Raji (cell line): ENCODE results near the gene TMEM151B.

ENCODE experiments used
- POLR2A ChIP-seq: IDR thresholded peaks from 2 replicates; pipeline ENCODE4 v1.6.1; 2011; ENCODE audit warnings: low read depth, low read length, control low read depth; ENCODE audit not compliant: insufficient read depth

The TMEM151B gene

DNA sequence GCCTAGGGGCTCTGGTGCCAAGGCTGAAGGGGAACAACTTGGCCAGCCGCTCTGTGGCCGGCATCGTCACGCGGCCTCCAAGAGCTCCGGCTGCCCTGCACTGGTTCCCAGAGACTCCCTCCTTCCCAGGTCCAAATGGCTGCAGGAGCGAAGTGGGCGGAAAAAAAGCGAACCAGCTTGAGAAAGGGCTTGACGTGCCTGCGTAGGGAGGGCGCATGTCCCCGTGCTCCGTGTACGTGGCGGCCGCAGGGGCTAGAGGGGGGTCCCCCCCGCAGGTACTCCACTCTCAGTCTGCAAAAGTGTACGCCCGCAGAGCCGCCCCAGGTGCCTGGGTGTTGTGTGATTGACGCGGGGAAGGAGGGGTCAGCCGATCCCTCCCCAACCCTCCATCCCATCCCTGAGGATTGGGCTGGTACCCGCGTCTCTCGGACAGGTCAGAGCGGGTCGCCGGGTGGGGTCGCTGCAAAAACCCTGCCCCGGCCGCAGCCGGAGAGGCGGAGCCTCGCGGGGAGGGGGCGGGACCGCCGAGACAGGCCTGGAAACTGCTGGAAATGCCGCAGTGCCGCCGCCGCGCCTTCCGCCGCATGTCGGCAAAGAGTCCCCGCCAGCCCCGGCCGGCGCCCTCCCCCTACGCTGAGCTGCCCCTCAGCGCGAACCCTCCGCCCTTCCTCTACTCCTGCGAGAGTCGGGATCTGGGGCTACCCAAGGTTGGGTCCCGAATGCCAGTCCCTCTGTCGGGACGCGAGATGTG lies 24.2 kb upstream of the TMEM151B start:
- TF ChIP-seq POLR2A, result no peak

DNA sequence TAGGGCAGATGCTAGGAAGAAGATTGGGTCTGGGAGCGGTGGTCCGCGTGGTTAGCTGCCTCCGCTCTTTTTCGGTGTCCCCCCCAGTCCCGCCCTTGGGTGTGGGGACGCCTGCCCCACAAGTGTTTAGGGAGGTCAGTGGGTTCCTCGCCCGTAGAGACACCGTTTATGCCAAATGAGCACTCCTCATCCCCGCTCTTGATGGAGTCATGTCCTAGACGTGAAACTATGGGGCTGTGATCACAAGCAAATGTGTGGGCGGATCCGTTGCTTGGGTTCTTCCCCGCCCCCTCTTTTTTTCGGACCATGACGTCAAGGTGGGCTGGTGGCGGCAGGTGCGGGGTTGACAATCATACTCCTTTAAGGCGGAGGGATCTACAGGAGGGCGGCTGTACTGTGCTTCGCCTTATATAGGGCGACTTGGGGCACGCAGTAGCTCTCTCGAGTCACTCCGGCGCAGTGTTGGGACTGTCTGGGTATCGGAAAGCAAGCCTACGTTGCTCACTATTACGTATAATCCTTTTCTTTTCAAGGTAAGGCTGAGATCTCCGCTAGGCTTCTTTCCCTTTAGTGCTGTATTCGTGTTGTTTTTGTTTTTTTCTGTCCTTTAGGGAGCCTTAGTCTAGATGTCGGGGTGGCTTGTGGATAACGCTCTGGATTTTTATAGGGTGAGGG lies 23.4 kb upstream of the TMEM151B start, which contains the start of gene HSP90AB1:
TSS of gene HSP90AB1 (plus strand) at position 439 of the 675 bp plus-strand sequence. CDS start 1,529 bp downstream, outside the sequence.
- peak; percentile 100 for TF ChIP-seq POLR2A

DNA sequence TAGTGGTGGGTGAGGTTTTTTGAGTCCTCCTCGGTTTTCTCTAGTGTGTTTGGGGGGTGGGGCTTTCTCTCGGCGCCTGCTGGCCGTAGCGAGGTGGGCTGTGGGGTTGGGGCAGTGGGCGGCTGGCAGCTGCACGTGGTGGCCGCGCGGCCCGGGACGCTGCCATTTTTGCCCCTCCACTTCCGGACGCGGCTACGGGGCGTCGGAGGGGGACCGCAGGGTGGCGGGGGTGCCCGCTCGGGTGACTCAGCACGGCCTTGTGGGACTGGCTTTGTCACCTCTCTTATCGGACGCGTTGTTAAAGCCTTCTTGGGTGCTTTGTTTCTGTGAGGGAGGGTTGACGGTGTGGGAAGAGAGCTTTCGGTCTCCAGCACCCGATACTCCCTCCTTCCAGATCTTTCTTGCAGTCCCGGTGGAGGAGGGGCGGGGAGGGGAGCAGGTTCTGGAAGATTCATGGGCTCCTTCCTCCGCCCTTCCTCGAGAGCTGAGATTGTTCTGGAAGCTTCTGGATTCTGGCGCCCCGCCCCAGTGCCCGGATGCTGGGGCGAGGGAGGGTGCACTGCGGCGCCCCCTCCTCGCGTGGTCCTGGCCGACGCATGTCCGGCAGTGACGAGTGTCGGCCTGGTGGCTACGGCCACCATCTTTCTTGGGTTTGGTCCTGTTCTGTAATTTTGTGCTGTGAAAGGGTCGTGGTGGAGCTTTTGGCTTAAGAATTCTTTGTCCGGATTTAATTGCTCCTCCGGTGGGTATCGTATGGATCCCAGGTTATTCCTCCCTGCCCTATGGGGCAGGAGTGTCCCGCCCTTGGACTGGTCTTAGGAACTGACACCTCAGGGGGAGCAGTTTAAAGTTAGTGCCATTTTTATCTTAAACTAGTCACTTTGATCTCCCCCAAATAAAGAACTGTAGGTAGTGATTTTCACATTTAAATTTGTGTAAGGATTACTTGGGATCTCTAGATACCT lies 22.6 kb upstream of the TMEM151B start:
- no peak for TF ChIP-seq POLR2A

DNA sequence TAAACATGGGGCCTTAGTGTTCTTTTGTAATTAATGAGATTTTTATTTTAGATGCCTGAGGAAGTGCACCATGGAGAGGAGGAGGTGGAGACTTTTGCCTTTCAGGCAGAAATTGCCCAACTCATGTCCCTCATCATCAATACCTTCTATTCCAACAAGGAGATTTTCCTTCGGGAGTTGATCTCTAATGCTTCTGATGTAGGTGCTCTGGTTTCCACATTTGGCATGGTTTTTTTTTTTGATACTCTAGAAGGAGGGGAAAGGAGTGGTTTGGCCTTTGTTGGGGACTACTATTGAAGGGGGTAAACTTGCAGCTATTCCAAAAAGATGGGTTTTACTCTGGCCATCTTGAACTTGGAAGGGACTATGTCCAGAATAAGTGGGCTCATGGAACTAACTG lies 21.7 kb upstream of the TMEM151B start:
- no peak for TF ChIP-seq POLR2A

DNA sequence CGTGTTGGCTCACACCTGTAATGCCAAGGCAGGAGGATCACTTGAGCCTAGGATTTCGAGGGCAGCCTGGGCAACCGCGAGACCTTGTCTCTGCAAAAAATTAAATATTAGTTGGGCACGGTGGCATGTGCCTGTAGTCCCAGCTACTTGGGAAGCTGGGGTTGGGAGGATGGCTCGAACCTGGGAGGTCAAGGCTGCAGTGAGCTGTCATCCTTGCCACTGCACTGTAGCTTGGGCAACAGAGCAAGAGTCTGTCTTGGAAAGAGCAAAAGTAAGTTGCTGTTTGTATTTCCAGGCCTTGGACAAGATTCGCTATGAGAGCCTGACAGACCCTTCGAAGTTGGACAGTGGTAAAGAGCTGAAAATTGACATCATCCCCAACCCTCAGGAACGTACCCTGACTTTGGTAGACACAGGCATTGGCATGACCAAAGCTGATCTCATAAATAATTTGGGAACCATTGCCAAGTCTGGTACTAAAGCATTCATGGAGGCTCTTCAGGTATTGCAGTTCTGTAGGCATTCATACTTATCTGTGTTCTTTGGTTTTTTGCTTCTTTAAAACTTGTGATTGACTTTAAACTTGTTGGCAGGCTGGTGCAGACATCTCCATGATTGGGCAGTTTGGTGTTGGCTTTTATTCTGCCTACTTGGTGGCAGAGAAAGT lies 21.0 kb upstream of the TMEM151B start:
- no peak for TF ChIP-seq POLR2A

DNA sequence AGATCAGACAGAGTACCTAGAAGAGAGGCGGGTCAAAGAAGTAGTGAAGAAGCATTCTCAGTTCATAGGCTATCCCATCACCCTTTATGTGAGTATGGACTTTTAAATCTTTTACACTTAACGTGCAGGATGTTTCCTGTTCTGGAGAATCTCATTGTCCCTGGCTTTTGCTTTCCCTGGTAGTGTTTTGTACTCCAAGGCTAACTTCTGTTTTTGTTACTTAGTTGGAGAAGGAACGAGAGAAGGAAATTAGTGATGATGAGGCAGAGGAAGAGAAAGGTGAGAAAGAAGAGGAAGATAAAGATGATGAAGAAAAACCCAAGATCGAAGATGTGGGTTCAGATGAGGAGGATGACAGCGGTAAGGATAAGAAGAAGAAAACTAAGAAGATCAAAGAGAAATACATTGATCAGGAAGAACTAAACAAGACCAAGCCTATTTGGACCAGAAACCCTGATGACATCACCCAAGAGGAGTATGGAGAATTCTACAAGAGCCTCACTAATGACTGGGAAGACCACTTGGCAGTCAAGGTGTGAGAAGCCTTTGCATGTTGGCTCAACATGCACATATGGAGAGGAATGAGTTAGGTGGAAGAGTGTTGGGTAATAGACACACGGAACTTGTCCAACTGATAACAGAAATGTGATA lies 20.1 kb upstream of the TMEM151B start:
- TF ChIP-seq POLR2A, result no peak

DNA sequence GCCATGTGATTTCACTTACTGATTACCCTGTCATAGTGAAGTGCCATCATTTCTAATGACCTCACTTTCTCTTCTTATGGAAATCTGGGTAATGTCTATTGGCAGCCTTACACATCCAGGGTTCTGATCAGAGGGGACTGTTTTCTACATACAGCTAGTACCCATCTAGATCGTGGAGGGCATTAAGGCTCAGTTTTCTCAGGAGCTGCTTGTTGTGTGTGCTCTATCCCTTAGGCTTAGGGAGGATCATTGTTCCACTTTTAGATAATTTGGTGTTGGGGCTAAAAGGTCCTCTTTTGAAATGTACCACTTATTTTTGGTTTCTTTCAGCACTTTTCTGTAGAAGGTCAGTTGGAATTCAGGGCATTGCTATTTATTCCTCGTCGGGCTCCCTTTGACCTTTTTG lies 19.5 kb upstream of the TMEM151B start:
- TF ChIP-seq POLR2A, result no peak

DNA sequence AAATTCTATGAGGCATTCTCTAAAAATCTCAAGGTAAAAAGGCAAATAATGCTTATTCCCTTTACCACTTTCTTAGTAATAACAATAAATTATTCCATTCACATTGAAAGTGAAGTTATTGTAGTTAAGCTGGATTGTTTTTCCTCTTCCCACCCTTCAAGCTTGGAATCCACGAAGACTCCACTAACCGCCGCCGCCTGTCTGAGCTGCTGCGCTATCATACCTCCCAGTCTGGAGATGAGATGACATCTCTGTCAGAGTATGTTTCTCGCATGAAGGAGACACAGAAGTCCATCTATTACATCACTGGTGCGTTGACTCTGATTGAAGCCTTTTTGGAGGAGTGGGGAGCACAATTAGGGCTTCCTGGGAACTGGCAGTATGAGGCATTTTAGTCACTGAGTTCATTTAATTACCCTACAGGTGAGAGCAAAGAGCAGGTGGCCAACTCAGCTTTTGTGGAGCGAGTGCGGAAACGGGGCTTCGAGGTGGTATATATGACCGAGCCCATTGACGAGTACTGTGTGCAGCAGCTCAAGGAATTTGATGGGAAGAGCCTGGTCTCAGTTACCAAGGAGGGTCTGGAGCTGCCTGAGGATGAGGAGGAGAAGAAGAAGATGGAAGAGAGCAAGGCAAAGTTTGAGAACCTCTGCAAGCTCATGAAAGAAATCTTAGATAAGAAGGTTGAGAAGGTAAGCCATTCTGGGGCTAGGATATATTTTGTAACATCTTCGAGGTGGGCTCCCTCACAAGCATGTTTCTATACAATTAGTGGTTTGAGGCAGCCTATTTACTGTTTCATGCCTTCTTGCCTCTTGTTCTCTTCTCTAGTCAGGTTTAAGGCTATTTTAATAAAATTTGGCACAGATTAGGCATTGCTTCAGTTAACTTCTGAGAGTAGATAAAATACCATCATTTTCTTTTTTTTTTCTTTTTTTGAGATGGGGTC lies 18.4 kb upstream of the TMEM151B start:
- TF ChIP-seq POLR2A, result no peak

DNA sequence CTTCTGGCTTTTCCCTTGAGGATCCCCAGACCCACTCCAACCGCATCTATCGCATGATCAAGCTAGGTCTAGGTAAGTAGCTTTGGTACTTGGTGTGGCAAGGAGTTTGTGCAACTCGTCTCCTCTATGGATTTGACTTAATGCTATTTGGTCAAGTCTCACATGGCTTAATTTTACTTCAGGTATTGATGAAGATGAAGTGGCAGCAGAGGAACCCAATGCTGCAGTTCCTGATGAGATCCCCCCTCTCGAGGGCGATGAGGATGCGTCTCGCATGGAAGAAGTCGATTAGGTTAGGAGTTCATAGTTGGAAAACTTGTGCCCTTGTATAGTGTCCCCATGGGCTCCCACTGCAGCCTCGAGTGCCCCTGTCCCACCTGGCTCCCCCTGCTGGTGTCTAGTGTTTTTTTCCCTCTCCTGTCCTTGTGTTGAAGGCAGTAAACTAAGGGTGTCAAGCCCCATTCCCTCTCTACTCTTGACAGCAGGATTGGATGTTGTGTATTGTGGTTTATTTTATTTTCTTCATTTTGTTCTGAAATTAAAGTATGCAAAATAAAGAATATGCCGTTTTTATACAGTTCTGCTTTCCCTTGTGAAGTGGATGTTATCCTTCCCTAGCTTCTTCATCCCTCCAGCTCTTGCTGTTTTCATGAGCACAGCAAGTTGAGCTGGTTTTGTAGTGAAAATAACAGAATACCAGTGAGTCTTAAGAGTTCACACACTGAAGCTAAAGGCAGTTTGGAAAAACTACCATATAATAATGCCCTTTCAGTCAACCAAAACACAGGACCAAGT lies 16.7 kb upstream of the TMEM151B start:
- no peak for TF ChIP-seq POLR2A

DNA sequence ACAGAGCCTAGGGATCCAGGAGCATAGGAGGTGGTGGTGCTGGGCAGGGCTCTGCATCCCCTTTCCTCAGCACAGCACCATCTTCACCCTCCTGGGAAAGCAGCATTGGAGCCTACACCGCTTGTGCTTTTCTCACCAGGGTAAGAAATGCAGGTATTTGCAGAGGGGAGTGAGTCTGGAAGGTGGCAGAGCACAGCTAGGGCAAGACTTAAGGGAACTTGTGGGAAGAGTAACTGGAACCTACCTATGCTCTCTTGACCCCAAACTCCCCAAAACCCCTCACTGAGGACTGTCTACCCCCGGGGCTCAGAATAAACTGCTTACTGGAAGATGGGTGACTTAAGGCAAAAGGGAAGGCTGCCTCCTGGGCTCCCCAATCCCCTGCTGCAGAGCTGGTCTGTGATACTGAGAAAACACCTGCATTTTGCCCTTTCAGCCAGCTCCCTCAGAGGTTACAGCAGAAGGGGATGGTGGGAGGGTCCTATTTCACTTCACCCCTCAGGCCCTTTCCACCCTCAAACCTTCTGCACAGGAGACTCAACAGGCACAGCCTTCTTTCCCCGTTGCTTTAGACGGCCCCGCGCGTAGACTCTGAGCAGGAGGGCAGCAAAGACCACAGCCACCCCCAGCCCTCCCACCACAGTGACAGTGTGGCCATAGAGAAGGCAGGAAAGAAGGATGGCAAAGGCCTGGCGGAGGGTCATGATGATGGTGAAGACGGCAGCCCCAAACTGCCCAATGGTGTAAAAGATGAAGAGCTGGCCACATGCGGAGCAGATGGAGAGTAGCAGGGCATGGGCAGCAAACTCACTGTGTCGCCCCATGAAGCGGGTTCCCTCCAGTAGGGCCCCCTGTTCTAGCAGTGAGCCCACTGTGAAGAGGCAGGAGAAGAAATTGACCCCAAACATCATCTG lies 15.8 kb upstream of the TMEM151B start:
- no peak for TF ChIP-seq POLR2A

DNA sequence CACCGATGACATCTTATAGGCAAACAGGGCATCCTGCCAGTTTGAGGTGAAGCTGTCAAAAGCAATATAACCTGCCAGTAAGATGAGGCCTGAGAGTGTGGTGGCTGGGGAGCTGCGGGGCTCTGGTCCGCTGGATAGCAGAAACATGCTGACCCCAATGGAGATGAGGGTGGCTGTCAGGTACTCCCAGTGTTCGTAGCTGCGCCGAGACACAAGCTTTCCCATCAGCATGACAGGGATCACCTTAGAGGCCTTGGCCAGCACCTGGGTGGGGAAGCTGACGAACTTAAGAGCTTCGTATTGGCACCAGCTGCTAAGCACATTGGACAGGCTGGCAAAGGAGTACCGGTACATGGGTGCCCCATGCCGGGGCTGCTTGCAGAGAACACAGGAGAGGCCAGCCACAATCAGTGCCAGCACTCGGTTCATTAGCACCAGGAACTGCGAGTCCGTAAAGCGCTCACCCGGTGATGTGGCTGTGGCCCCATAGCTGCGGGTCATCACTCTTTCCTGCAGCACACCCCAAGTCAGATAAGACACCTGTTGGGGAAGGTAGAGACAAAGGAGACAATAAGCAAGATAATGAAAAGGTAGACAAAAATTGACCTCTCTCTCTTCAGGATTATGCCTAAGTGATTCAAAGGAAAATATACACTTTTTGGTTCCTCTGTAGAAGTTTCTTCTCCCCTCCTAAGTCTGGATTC lies 15.0 kb upstream of the TMEM151B start:
- TF ChIP-seq POLR2A, result peak; percentile 26; the same call in 1 of the 2 replicates
